Coronary artery (tissue), 2 donors: Measurements from ENCODE around the gene CCDC195.

Experiments used
- DNase-seq: peaks from one replicate; pipeline ENCODE4 v3.0.0-alpha.2; 2017; ENCODE audit warnings: low spot score
- H3K27ac ChIP-seq, 2 donors: fragments of 200-600 bp; sonication (generic); one replicate each; pipeline ENCODE4 v1.5.1; 2016 to 2019
- H3K4me3 ChIP-seq: fragments of 200-600 bp; sonication (generic); 2 replicates; pipeline ENCODE4 v1.5.1; 2016; ENCODE audit warnings: mild to moderate bottlenecking, moderate library complexity
- CTCF ChIP-seq: fragments of 200-600 bp; sonication (generic); IDR thresholded peaks from one replicate; pipeline ENCODE4 v1.5.1; 2019; ENCODE audit warnings: antibody characterized with exemption

Gene CCDC195

GRCh38 chr2:224722770-224723169 is 6.6 kb upstream of the CCDC195 start:
- no peak for TF ChIP-seq CTCF
- no peak for DNase-seq
- no peak overlapping the region for H3K4me3 ChIP-seq
- no peak overlapping the region for H3K27ac ChIP-seq

GRCh38 chr2:224722250-224722649 is 6.1 kb upstream of the CCDC195 start:
- no peak for TF ChIP-seq CTCF
- DNase-seq, result no peak
- no peak overlapping the region for H3K4me3 ChIP-seq
- no peak overlapping the region for H3K27ac ChIP-seq

GRCh38 chr2:224716921-224717320 is 756 bp upstream of the CCDC195 start:
- no peak for TF ChIP-seq CTCF
- no peak overlapping the region for H3K27ac ChIP-seq
- H3K4me3 ChIP-seq, result no peak overlapping the region
- no peak for DNase-seq

- no peak overlapping the region for H3K27ac ChIP-seq
- no peak for DNase-seq
- no peak for TF ChIP-seq CTCF
- peak overlapping the region; percentile 42 for H3K4me3 ChIP-seq
Observed at GRCh38 chr2:224711859-224712665, 4.1 kb downstream of the CCDC195 start.

GRCh38 chr2:224711381-224711780 is 4.8 kb downstream of the CCDC195 start:
- TF ChIP-seq CTCF, result no peak
- no peak overlapping the region for H3K27ac ChIP-seq
- H3K4me3 ChIP-seq, result no peak overlapping the region
- DNase-seq, result no peak

- no peak for TF ChIP-seq CTCF
- Histone ChIP-seq H3K27ac (no peak overlapping the region), H3K4me3 (no peak overlapping the region)
- DNase-seq, result no peak
Observed at GRCh38 chr2:224709301-224709700, 6.9 kb downstream of the CCDC195 start.

- no peak overlapping the region for H3K4me3 ChIP-seq
- H3K27ac ChIP-seq, result no peak overlapping the region
- no peak for TF ChIP-seq CTCF
- no peak for DNase-seq
Observed at GRCh38 chr2:224694502-224694901, 21.7 kb downstream of the CCDC195 start.
